ENCODE data around the gene HMMR.
"Not testable (repeated sequence)": the region's sequence is repeated elsewhere in the genome, so short reads cannot be mapped to it uniquely, and the experiment has no call there.

The HMMR gene

DNA sequence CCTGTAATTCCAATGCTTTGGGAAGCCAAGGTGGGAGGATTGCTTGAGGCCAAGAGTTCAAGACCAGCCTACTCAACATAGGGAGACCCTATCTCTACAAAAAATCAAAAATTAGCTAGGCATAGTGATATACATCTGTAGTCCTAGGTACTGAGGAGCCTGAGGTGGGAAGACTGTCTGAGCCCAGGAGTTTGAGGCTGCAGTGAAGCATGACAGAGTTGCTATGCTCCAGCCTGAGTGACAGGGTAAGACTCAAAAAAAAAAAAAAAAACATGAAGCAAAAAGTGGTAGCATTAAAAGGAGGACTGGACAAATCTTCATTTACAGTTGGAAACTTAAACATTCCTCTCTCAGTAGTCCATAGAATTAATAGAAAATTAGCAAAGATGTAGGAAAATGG, 13.2 kb upstream of the HMMR start:
- Mint-ChIP-seq H3K27ac (peak overlapping the region; percentile 6), H3K4me3 (no peak overlapping the region), H3K36me3 (ENCODE audit: low read depth) (peaks cover 47% of the 10 kb centered on the region), H3K9me3 (no peaks in the 10 kb centered on the region), H3K27me3 (ENCODE audit: low read depth) (no peaks in the 10 kb centered on the region), H3K4me1 (ENCODE audit: low read depth) (peaks cover 8% of the 10 kb centered on the region)

DNA sequence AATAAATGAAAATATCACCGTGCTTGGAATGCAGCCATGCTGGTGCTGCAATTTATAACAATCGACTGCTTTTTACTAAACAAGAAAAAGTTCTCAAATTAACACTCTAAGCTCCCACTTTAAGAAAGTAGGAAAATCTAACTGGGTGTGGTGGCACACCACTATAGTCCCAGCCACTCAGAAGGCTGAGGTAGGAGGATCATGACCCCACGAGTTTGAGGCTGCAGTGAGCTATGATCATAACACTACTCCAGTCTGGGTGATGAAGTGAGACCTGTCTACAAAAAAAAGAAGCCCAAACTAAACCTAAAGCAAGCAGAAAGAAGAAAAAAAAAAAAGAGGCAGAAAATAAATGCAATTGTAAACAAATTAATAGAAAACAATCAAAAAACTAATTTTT, 12.6 kb upstream of the HMMR start:
- Mint-ChIP-seq H3K4me1 (ENCODE audit: low read depth) (peaks cover 8% of the 10 kb centered on the region), H3K9me3 (no peaks in the 10 kb centered on the region), H3K36me3 (ENCODE audit: low read depth) (peaks cover 44% of the 10 kb centered on the region), H3K27me3 (ENCODE audit: low read depth) (no peaks in the 10 kb centered on the region), H3K27ac (no peak overlapping the region), H3K4me3 (no peak overlapping the region)

DNA sequence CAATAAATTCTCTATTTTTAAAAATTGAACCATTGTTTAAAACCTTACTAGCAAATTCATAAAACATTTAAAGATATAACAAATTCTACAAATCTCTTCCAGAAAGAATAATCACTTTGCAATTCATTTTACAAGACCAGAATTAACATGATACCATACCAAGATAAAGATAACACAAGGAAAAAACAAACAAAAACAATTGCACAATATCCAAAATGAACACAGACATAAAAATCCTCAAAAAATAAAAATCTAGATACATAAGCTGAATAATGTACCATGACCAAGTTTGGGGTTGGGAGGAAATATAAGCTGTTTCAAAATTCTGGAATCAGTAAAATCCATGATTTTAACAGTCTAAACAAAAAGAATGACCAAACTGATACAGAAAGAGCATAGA, 11.9 kb upstream of the HMMR start:
- H3K27me3 Mint-ChIP-seq (ENCODE audit: low read depth), result no peaks in the 10 kb centered on the region
- H3K9me3 Mint-ChIP-seq, result no peaks in the 10 kb centered on the region
- no peak overlapping the region for H3K4me3 Mint-ChIP-seq
- peak overlapping the region; percentile 7 for H3K27ac Mint-ChIP-seq
- peaks cover 9% of the 10 kb centered on the region for H3K4me1 Mint-ChIP-seq (ENCODE audit: low read depth)
- H3K36me3 Mint-ChIP-seq (ENCODE audit: low read depth), result peaks cover 44% of the 10 kb centered on the region

DNA sequence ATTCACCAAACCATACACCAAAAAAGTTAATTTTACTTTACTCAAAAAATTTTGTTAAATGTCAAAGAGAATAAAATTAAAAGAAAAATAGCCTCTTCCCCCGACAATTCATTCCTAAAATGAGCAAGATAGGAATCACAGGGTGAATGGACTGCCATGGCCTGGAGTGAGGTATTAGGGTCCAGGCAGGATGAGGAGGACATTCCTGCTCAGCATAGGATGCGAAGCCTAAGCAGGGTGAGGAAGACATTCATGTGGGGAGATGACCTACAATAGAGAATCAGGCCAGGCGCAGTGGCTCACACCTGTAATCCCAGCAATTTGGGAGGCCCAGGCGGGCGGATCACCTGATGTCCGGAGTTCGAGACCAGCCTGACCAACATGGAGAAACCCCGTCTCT, 8.9 kb upstream of the HMMR start:
- Mint-ChIP-seq H3K4me1 (ENCODE audit: low read depth) (peaks cover 23% of the 10 kb centered on the region), H3K4me3 (no peak overlapping the region), H3K27ac (no peak overlapping the region), H3K9me3 (no peaks in the 10 kb centered on the region), H3K36me3 (ENCODE audit: low read depth) (peaks cover 58% of the 10 kb centered on the region), H3K27me3 (ENCODE audit: low read depth) (no peaks in the 10 kb centered on the region)

- no peaks in the 10 kb centered on the region for H3K27me3 Mint-ChIP-seq (ENCODE audit: low read depth)
- H3K36me3 Mint-ChIP-seq (ENCODE audit: low read depth), result peaks cover 49% of the 10 kb centered on the region
- no peaks in the 10 kb centered on the region for H3K9me3 Mint-ChIP-seq
- H3K27ac Mint-ChIP-seq, result no peak overlapping the region
- H3K4me3 Mint-ChIP-seq, result no peak overlapping the region
- H3K4me1 Mint-ChIP-seq (ENCODE audit: low read depth), result peaks cover 26% of the 10 kb centered on the region
Measured at GRCh38 chr5:163453705-163454104, 6.7 kb upstream of the HMMR start.

- Mint-ChIP-seq H3K36me3 (ENCODE audit: low read depth) (peaks cover 36% of the 10 kb centered on the region), H3K4me1 (ENCODE audit: low read depth) (peaks cover 28% of the 10 kb centered on the region), H3K27ac (peak overlapping the region; percentile 62)
- H3K4me3 Mint-ChIP-seq; H3K27me3 Mint-ChIP-seq (ENCODE audit: low read depth); H3K9me3 Mint-ChIP-seq: not testable (repeated sequence)
Measured at GRCh38 chr5:163455406-163455805, 5.0 kb upstream of the HMMR start.

DNA sequence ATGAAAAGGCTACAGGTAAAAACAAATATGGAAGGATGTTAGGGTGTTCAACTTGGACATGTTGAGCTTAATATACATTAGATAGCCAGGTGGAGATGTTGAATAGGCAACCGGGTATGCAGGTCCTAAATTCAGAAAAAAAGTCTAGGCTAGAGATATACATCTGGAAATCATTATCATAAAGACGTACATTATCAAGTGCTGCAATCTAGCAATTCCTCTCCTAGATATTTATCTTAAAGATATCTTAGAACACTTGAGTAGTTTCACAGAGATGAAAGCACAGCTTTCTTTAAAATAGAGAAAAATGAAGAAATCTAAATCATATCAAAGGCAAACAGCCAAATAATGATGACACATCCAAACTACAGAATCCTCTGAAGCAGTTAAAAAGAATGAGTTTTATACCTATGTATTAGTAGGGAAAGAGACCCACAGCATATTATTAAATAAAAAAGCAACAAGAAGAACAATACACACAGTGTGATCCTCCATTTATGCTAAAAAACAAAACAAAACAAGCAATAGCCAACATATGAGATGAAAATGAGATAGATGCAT, 4.3 kb upstream of the HMMR start:
- Mint-ChIP-seq H3K4me1 (ENCODE audit: low read depth) (peaks cover 30% of the 10 kb centered on the region), H3K36me3 (ENCODE audit: low read depth) (peaks cover 31% of the 10 kb centered on the region), H3K9me3 (no peaks in the 10 kb centered on the region), H3K27ac (peak overlapping the region; percentile 5), H3K4me3 (no peak overlapping the region), H3K27me3 (ENCODE audit: low read depth) (no peaks in the 10 kb centered on the region)

DNA sequence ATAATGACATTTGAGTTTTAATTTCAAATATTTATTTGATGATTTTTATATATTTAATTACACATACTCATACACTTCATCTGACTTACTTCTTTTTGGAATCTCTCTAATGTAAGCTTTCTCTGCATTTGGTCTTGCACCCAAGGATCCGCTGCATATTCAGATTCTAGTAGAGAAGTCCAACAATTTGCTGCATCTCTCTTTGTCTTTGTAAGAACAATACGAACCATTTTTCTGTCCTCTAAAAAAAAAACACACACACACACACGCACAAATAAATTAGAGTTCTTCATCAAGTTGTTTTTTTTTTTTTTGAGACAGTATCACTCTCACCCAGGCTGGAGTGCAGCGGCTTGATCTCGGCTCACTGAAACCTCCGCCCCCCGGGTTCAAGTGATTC, 3.6 kb upstream of the HMMR start:
- Mint-ChIP-seq H3K9me3 (no peaks in the 10 kb centered on the region), H3K4me1 (ENCODE audit: low read depth) (peaks cover 33% of the 10 kb centered on the region), H3K4me3 (no peak overlapping the region), H3K27ac (peak overlapping the region; percentile 7), H3K27me3 (ENCODE audit: low read depth) (no peaks in the 10 kb centered on the region), H3K36me3 (ENCODE audit: low read depth) (peaks cover 29% of the 10 kb centered on the region)

DNA sequence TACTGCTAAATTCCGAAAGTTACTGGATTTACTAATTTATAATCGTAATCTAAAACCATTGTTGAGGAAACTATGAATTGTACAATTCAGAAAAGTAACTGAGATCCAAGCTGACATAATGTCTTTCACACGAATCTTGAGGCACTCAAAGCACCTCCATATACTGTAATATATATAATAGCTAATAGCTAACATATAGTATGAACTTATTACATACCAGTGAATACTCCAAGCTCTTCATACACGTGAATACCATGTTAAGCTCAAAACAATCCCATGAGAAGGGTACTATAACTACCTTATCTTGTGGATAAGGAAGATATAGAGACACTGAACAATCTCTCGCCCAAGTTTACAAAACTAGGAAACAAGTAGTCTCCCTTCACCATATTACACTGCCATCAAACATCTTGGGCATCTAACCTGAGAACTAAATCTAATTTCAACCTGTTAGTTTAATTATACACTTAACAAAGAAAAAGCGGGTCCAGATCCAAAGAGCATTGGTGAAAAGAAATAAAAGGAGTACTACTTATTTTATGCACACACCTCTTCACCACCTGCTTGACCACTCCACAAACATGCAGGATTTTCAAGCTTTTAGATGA, 1.6 kb upstream of the HMMR start:
- Mint-ChIP-seq H3K36me3 (ENCODE audit: low read depth) (peaks cover 27% of the 10 kb centered on the region), H3K9me3 (no peaks in the 10 kb centered on the region), H3K4me3 (peak overlapping the region; percentile 93), H3K27ac (peak overlapping the region; percentile 99), H3K27me3 (ENCODE audit: low read depth) (no peaks in the 10 kb centered on the region), H3K4me1 (ENCODE audit: low read depth) (peaks cover 42% of the 10 kb centered on the region)

DNA sequence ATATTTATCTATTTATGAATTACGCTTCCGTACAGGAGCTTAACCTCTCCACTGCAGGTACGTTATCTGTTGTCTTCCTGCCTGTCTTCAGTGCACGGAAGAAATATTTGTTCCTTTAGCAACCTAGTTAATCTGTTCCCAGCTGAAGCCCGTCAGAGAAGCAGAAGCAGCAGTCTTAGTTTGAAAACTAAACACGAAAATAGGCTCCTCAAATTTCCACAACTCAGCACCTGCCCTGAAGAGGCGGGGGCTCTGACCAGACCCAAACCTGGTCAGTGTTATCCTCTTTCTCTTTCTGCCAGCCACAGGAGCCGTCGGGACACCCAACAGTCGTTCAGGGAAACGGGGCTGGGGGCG, 992 bp upstream of the HMMR start:
- peak overlapping the region; percentile 93 for H3K4me3 Mint-ChIP-seq
- peak overlapping the region; percentile 99 for H3K27ac Mint-ChIP-seq
- H3K36me3 Mint-ChIP-seq (ENCODE audit: low read depth), result peaks cover 32% of the 10 kb centered on the region
- peaks cover 47% of the 10 kb centered on the region for H3K4me1 Mint-ChIP-seq (ENCODE audit: low read depth)
- H3K9me3 Mint-ChIP-seq, result no peaks in the 10 kb centered on the region
- no peaks in the 10 kb centered on the region for H3K27me3 Mint-ChIP-seq (ENCODE audit: low read depth)

DNA sequence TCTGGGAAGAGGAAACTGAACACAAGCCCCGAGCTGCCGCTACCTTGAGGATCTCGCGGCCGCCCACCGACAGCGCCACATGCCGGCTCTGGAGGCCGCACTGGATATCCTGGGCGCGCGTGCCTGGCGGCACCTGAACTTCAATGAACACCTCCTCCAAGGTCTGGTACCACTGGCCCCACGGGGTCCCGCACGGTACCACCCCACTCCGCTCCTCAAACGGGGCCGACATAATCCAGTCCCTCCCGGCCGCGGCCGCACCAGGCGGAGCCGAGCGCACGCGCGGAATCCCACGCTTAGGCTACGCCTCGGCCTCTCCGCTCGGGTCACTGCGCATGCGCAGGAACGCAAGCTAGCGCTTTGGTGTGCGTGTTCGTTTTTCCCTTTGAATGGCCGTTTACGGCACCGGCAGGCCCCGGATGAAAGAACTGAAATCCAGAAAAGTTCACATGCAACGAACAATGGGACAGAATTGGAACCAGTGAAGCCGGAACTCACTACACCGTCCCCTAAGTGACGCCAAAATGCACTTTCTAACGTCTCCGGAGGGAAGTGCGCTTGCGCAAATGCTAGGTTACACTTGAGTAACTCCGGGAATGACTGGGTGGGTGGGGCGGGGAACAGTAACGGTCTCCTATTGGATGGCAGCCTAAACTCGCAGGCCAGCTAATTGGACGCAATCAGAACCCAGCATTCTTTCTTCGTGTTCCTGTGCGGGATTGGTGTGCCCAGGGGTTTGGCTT, 442 bp upstream of the HMMR start, which contains the start of gene NUDCD2:
NUDCD2 (minus strand) TSS at position 284 of the 743 bp plus-strand sequence; CDS start at position 232, 52 bp downstream.
- Mint-ChIP-seq H3K9me3 (no peaks in the 10 kb centered on the region), H3K36me3 (ENCODE audit: low read depth) (peaks cover 33% of the 10 kb centered on the region), H3K27ac (peak within 1 kb of the TSS; percentile 99), H3K27me3 (ENCODE audit: low read depth) (no peaks in the 10 kb centered on the region), H3K4me1 (ENCODE audit: low read depth) (peaks cover 46% of the 10 kb centered on the region), H3K4me3 (peak within 1 kb of the TSS; percentile 93)

DNA sequence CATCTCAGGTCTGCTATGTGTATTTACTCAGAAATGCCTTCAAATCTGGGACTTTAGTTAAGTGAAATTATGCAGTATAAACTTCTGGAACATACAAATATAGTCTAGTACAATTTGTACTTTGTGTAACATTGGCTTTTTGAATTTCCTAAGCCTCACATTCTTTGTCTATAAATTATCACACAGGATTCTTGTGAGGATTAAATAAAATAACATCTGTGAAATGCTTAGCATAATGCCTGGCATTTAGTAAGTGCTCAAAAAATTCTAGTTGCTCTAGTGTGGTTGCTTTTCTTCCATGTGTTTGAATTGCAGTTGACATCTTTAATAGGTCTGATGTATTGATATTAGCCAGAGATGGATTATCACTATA, 2.6 kb downstream of the HMMR start:
- H3K4me1 Mint-ChIP-seq (ENCODE audit: low read depth), result peaks cover 39% of the 10 kb centered on the region
- H3K9me3 Mint-ChIP-seq, result no peaks in the 10 kb centered on the region
- H3K27ac Mint-ChIP-seq, result peak overlapping the region; percentile 13
- H3K36me3 Mint-ChIP-seq (ENCODE audit: low read depth), result peaks cover 15% of the 10 kb centered on the region
- H3K27me3 Mint-ChIP-seq (ENCODE audit: low read depth), result no peaks in the 10 kb centered on the region
- no peak overlapping the region for H3K4me3 Mint-ChIP-seq

GRCh38 chr5:163467682-163468081, 7.2 kb downstream of the HMMR start:
- no peaks in the 10 kb centered on the region for H3K9me3 Mint-ChIP-seq
- no peak overlapping the region for H3K27ac Mint-ChIP-seq
- no peaks in the 10 kb centered on the region for H3K27me3 Mint-ChIP-seq (ENCODE audit: low read depth)
- H3K36me3 Mint-ChIP-seq (ENCODE audit: low read depth), result peaks cover 34% of the 10 kb centered on the region
- no peak overlapping the region for H3K4me3 Mint-ChIP-seq
- peaks cover 29% of the 10 kb centered on the region for H3K4me1 Mint-ChIP-seq (ENCODE audit: low read depth)

GRCh38 chr5:163473635-163474243, 13.3 kb downstream of the HMMR start:
- H3K4me3 Mint-ChIP-seq, result no peak overlapping the region
- H3K4me1 Mint-ChIP-seq (ENCODE audit: low read depth), result peaks cover 8% of the 10 kb centered on the region
- no peaks in the 10 kb centered on the region for H3K9me3 Mint-ChIP-seq
- peaks cover 40% of the 10 kb centered on the region for H3K36me3 Mint-ChIP-seq (ENCODE audit: low read depth)
- H3K27ac Mint-ChIP-seq, result no peak overlapping the region
- H3K27me3 Mint-ChIP-seq (ENCODE audit: low read depth), result no peaks in the 10 kb centered on the region

DNA sequence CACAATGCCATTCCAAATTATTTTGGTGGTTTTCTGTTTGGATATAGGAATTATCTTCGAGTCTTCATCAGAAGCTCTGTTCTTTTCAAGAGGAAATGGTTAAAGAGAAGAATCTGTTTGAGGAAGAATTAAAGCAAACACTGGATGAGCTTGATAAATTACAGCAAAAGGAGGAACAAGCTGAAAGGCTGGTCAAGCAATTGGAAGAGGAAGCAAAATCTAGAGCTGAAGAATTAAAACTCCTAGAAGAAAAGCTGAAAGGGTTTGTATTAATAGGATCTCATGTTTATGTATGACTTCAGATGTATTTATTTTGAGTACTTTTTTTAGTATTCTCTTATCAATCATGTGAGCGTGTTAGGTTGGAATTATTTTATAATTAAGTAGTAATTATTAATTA, 15.0 kb downstream of the HMMR start:
- H3K9me3 Mint-ChIP-seq, result no peaks in the 10 kb centered on the region
- no peaks in the 10 kb centered on the region for H3K27me3 Mint-ChIP-seq (ENCODE audit: low read depth)
- H3K4me3 Mint-ChIP-seq, result no peak overlapping the region
- peaks cover 39% of the 10 kb centered on the region for H3K36me3 Mint-ChIP-seq (ENCODE audit: low read depth)
- H3K4me1 Mint-ChIP-seq (ENCODE audit: low read depth), result peaks cover 8% of the 10 kb centered on the region
- no peak overlapping the region for H3K27ac Mint-ChIP-seq
